Ishikawa (cell line): ENCODE data around the gene SELENOT.

ENCODE experiments used
- CREB1 ChIP-seq: IDR thresholded peaks from 2 replicates; pipeline ENCODE4 v1.6.1; 2012; ENCODE audit warnings: low read depth
- EGR1 ChIP-seq: IDR thresholded peaks from 2 replicates; pipeline ENCODE4 v1.6.1; 2012
- EP300 ChIP-seq: IDR thresholded peaks from 2 replicates; pipeline ENCODE4 v1.6.1; 2012; ENCODE audit warnings: borderline replicate concordance
- FOXM1 ChIP-seq: IDR thresholded peaks from 2 replicates; pipeline ENCODE4 v1.6.1; 2012; ENCODE audit warnings: low read depth, borderline replicate concordance
- MAX ChIP-seq: IDR thresholded peaks from 2 replicates; pipeline ENCODE4 v1.6.1; 2012
- NFIC ChIP-seq: IDR thresholded peaks from 2 replicates; pipeline ENCODE4 v1.6.1; 2012
- RAD21 ChIP-seq: IDR thresholded peaks from 2 replicates; pipeline ENCODE4 v1.6.1; 2012; ENCODE audit warnings: low read depth
- TAF1 ChIP-seq: IDR thresholded peaks from 2 replicates; pipeline ENCODE4 v1.6.1; 2012; ENCODE audit warnings: low read depth, mild to moderate bottlenecking
- TCF12 ChIP-seq: IDR thresholded peaks from 2 replicates; pipeline ENCODE4 v1.6.1; 2012; ENCODE audit warnings: low read depth
- USF1 ChIP-seq: IDR thresholded peaks from 2 replicates; pipeline ENCODE4 v1.6.1; 2012
- YY1 ChIP-seq: IDR thresholded peaks from 2 replicates; pipeline ENCODE4 v1.6.1; 2012; ENCODE audit warnings: low read depth
- ZBTB7A ChIP-seq: IDR thresholded peaks from 2 replicates; pipeline ENCODE4 v1.6.1; 2012; ENCODE audit warnings: low read depth
- TF ChIP-seq, protein P1 (sequence below): IDR thresholded peaks from 2 replicates; pipeline ENCODE4 v1.6.1; 2012; ENCODE audit warnings: low read depth, mild to moderate bottlenecking

GRCh38 chr3:150577855-150578254 lies 25.3 kb upstream of the SELENOT start:
- TF ChIP-seq FOXM1 (no peak), ZBTB7A (no peak), USF1 (no peak), TAF1 (no peak), YY1 (no peak), MAX (no peak), CREB1 (no peak), RAD21 (no peak), EGR1 (no peak), NFIC (no peak), TCF12 (no peak), EP300 (no peak)
- TF ChIP-seq, protein P1, sequence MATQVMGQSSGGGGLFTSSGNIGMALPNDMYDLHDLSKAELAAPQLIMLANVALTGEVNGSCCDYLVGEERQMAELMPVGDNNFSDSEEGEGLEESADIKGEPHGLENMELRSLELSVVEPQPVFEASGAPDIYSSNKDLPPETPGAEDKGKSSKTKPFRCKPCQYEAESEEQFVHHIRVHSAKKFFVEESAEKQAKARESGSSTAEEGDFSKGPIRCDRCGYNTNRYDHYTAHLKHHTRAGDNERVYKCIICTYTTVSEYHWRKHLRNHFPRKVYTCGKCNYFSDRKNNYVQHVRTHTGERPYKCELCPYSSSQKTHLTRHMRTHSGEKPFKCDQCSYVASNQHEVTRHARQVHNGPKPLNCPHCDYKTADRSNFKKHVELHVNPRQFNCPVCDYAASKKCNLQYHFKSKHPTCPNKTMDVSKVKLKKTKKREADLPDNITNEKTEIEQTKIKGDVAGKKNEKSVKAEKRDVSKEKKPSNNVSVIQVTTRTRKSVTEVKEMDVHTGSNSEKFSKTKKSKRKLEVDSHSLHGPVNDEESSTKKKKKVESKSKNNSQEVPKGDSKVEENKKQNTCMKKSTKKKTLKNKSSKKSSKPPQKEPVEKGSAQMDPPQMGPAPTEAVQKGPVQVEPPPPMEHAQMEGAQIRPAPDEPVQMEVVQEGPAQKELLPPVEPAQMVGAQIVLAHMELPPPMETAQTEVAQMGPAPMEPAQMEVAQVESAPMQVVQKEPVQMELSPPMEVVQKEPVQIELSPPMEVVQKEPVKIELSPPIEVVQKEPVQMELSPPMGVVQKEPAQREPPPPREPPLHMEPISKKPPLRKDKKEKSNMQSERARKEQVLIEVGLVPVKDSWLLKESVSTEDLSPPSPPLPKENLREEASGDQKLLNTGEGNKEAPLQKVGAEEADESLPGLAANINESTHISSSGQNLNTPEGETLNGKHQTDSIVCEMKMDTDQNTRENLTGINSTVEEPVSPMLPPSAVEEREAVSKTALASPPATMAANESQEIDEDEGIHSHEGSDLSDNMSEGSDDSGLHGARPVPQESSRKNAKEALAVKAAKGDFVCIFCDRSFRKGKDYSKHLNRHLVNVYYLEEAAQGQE: no peak
